ENCODE results near the gene TMEM54. TPM values are rescaled to one million over a fixed set of nuclear protein-coding genes. Genes with fewer than 3 reads are reported as not detected.

The TMEM54 gene
- total RNA-seq, 4 donors from 2014 or later = 32.6 to 158 (median 101) TPM

DNA sequence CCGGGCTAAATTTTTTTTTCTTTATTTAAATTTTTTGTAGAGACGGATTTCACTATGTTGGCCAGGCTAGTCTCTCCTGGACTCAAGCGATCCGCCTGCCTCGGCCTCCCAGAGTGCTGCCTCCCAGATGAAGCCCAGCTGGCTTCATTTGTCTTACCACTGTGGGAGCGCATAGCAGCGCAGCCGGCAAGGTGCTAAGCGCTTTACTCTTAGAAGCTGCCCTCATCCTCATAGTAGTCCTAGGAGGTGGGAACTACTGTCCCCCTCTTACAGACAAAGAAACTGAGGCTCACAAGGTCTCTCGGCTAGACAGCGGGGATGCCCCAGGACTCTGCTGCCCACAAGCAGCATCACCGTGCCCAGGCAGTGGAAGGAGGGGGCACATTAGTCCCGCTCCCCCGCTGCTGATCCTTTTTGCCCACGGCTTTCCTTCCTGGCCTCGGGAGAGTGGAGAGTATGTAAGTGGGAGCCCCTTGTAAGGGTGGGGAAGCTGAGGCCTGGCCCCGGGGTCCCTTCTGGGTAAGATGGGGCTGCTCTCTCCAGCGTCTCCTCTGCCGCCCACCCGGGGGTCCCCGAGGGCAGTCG, 726 bp downstream of the TMEM54 start:
- WGBS, 2 donors = 40 to 41% methylated on average over 16 to 17 of the region's 22 CpGs
- peak overlapping the region; percentile 53 to 78 (median 56) for H3K4me3 ChIP-seq (replicated peaks in 1 of 3)
- peak overlapping the region in 2 of 3 donors; percentile 63 to 68 for H3K27ac ChIP-seq
- DNase-seq = no peak
- no peaks in the 10 kb centered on the region for H3K36me3 ChIP-seq
- H3K27me3 ChIP-seq = no peaks in the 10 kb centered on the region
- intact Hi-C loops (cut with DNase I) = no loop called here
- no peaks in the 10 kb centered on the region for H3K9me3 ChIP-seq
- TF ChIP-seq, protein P1, sequence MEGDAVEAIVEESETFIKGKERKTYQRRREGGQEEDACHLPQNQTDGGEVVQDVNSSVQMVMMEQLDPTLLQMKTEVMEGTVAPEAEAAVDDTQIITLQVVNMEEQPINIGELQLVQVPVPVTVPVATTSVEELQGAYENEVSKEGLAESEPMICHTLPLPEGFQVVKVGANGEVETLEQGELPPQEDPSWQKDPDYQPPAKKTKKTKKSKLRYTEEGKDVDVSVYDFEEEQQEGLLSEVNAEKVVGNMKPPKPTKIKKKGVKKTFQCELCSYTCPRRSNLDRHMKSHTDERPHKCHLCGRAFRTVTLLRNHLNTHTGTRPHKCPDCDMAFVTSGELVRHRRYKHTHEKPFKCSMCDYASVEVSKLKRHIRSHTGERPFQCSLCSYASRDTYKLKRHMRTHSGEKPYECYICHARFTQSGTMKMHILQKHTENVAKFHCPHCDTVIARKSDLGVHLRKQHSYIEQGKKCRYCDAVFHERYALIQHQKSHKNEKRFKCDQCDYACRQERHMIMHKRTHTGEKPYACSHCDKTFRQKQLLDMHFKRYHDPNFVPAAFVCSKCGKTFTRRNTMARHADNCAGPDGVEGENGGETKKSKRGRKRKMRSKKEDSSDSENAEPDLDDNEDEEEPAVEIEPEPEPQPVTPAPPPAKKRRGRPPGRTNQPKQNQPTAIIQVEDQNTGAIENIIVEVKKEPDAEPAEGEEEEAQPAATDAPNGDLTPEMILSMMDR (IDR thresholded peaks at IDR 0.05) = no peak
- peak in 1 of 2 donors; percentile 22 for TF ChIP-seq POLR2A (IDR thresholded peaks at IDR 0.05)
- peaks cover 8 to 13% of the 10 kb centered on the region in 2 donors for H3K4me1 ChIP-seq

DNA sequence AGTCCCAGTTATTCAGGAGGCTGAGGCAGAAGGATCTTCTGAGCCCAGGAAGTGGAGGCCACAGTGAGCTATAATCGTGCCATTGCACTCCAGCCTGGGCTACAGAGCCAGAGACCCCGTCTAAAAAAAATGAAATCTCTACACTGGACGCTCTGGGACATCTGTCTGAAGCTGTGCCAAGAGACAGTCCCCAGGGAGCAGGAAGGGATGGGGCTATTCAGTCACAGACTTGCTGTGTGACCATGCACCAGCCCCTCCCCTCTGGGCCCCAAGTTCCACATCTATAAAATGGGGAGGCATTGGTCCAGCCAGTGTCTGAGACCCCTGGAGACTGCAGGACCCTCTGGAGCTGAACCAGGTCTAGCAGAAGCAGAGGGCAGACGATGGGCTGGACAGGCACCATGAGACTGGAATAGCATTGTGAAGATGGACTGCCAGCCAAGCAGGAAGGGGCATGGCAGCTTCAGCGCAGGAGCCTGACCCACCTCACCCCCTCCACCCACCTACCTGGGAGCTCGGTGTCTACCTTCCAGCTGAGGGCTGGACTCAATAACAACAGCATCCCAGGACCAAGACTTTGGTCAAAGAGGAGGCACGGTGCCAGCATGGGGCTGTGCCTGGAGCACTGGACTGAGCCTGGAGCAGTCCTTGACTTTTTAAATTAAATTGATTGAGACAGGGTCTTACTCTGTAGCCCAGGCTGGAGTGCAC, 1.4 kb downstream of the TMEM54 start:
- Histone ChIP-seq H3K27me3 (no peaks in the 10 kb centered on the region), H3K4me1 (peaks cover 8 to 13% of the 10 kb centered on the region in 2 donors), H3K9me3 (no peaks in the 10 kb centered on the region), H3K4me3 (replicated peaks in 1 of 3) (no peak overlapping the region), H3K36me3 (no peaks in the 10 kb centered on the region), H3K27ac (no peak overlapping the region)
- 63 to 72% methylated on average over 4 to 7 of the region's 7 CpGs for WGBS, 2 donors
- peak in 1 of 2 donors; percentile 43 for DNase-seq
- intact Hi-C loops (cut with DNase I) = no loop called here
- TF ChIP-seq POLR2A (IDR thresholded peaks at IDR 0.05) = no peak
- TF ChIP-seq, protein P1 (IDR thresholded peaks at IDR 0.05) = no peak

DNA sequence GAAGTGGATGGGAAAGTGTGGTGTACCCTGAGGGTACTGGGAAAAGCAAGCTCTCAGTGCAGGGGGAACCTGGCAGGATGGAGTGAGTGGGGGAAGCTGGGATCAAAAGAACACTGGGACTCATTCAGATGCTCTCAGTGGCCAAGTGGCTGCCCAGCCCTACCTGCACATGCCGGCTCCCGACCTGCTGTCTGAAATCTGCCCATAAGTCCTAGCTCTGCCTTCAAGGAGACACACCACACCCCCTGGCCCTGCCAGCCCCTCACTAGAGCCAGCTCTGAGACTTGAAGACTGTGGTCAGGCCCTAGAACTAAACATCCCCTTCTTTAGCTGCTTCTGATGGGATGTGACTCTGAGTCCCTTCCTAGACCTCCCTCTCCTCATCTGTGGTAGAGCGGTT, 2.2 kb downstream of the TMEM54 start:
- Histone ChIP-seq H3K4me1 (peaks cover 9 to 13% of the 10 kb centered on the region in 2 donors), H3K4me3 (replicated peaks in 1 of 3) (no peak overlapping the region), H3K9me3 (no peaks in the 10 kb centered on the region), H3K27me3 (no peaks in the 10 kb centered on the region), H3K27ac (no peak overlapping the region), H3K36me3 (no peaks in the 10 kb centered on the region)
- no peak for DNase-seq
- intact Hi-C loops (cut with DNase I) = no loop called here
- 93 to 99% methylated on average over 3 of the region's 3 CpGs for WGBS, 2 donors
- no peak for TF ChIP-seq POLR2A (IDR thresholded peaks at IDR 0.05)
- TF ChIP-seq, protein P1 (IDR thresholded peaks at IDR 0.05) = no peak

DNA sequence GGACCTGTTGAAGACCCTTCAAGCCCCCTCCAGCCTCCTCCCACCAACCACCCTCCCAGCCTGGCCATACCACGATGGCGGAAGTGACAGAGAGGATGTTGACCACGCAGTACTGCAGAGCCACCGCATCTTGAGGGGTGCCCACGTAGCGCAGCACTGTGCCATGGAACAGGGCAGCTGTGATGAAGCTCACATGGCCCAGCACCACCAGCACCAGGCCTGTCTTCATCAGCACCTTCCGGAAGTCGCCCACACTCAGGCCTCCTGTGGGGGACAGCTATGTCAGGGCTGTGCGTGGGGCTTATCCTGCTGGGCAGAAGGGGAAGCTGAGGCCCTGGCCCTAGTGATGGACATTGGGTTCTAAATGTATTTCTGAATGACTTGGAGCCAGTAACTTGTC, 3.1 kb downstream of the TMEM54 start:
- intact Hi-C loops (cut with DNase I) = no loop called here
- DNase-seq = no peak
- Histone ChIP-seq H3K4me3 (replicated peaks in 1 of 3) (no peak overlapping the region), H3K4me1 (peaks cover 17% of the 10 kb centered on the region in 2 donors), H3K27me3 (no peaks in the 10 kb centered on the region), H3K27ac (no peak overlapping the region), H3K36me3 (no peaks in the 10 kb centered on the region), H3K9me3 (no peaks in the 10 kb centered on the region)
- TF ChIP-seq, protein P1 (IDR thresholded peaks at IDR 0.05) = no peak
- no peak for TF ChIP-seq POLR2A (IDR thresholded peaks at IDR 0.05)
- 94 to 96% methylated on average over 8 to 9 of the region's 9 CpGs for WGBS, 2 donors
